NK-92 treated with Interleukin-12 subunit alpha and Interleukin-12 subunit beta, amount 100 ng/mL, for 24 hours (cell line): Measurements from ENCODE around the gene RETSAT.
"Not testable (repeated sequence)": the region's sequence is repeated elsewhere in the genome, so short reads cannot be mapped to it uniquely, and the experiment has no call there.

ENCODE experiments used
- DNase-seq: peaks from one replicate; lab custom pipeline; 2025; lab: John Stamatoyannopoulos, UW

The RETSAT gene

GRCh38 chr2:85354286-85355072 lies at the start of gene RETSAT, which contains the start of gene ELMOD3:
TSS of gene RETSAT (minus strand) at chr2:85354528. CDS start at chr2:85354507, 21 bp downstream.
TSS of gene ELMOD3 (plus strand) at chr2:85354769. CDS start at chr2:85357199, 2,430 bp downstream.
- peak; percentile 98 for DNase-seq

DNA sequence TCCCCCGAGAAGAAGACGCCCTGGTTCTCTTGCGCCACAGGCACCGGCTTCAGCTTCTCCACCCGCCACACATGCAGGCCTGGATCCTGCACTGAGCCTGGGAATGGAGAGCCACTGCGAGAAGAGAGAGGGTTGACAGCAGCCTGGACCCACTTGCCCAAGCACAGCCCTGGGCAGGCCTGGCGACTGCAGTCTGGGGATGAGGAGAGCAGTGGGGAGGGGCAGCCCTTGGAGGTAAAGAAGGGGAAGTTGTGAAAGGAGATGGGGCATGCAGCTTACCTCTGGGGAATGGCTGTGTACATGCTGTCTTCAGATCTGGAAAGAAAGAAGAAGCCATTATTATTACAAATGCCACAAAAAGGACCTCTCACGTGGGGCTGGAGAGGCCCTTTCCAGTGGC lies 47.5 kb upstream of the RETSAT start:
- DNase-seq = no peak

- DNase-seq = no peak
Observed at GRCh38 chr2:85401464-85401805, 47.1 kb upstream of the RETSAT start.

GRCh38 chr2:85400541-85401463 lies 46.5 kb upstream of the RETSAT start:
- no peak for DNase-seq

GRCh38 chr2:85400023-85400422 lies 45.7 kb upstream of the RETSAT start:
- no peak for DNase-seq

DNA sequence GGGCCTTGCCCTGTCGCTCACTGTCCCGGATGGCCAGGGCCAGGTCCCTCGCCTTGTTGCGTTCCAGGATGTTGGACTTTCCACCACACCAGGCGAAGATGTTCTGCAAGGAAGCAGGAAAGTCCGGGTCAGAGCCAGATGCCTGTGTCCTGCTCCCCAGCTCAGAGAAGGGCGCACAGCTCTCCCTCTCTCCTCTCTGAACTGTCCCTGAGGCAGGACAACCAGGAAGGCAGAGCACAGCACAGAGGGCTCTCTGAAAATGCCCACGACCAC lies 44.8 kb upstream of the RETSAT start:
- no peak for DNase-seq

DNA sequence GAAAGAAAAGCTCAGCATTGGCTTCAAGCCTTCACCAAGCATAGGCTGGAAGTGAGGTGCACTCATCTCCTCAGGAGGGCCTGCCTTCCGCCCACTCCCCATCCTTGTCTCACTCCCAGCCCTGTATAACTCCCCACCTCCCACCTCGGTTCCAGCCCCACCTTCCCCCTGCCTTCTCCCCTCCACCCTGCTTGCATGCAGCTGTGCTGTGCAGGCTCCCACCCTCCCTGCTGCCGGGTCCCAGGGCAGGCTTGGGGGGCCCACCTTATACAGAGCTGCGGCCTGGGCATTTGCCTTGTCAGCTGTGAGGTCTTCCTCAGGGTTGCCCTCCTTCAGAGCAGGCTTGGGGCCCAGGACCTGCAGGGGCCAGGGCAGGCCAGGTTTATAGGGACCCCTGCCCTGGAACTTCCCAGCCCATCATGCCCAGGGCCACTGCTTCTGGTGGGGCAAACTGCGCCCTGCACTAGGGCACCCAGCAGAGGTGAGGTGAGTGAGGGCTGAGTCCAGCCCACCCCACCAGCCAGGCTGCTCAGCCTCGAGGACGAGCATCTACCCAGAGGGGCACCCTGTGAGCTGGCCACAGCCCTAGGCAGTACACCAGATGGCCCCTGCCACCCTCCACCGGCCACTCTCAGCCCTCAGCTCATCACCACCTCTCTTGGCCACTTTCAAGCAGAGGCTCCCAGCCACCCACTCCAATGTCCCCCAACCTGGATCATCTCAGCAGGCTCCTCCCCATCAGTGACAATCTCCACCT lies 44.3 kb upstream of the RETSAT start:
- no peak for DNase-seq

- DNase-seq = no peak
Observed at GRCh38 chr2:85397925-85398331, 43.6 kb upstream of the RETSAT start.

DNA sequence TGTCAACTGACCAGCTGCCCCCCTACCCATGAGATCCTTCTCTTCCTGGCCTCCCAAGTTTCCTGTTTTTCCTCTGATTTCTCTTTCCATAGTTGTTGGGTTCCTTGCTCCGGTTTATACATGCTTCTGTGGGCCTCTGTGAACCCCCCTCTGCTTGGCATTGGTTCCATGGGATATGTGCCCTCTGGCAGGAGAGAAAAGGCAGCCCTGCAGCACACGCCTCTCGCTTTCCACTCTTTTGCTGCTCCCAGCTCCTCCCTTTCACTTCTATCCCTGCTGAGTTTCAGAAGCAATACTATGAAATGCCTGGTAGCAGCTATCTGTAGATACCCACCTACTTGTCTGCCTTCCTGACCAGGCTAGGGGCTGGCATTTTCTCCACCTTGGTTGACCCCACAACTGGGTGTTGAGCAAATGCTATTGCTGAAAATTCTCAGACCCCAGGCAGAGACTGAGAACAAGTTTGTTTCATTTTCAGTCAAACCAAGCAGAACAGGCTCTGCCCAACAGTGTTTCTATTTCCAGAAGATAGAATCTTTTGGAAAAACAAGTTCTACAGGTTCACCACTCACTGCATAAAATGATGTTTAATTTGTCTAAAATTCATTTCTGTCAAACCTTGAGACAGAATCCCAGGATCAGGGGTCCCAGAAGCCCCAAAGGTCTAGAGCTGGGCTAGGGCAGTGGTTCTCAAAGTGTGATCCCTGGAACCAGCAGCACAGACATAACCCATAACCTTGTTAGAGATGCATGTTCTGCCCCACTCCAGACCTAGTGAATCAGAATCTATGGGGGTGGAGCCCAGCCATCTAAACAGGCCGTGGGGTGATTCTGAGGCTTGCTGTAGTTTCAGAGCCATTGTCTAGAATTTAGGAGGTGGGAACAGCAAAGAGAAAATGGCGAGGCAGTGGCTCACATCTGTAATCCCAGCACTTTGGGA lies 42.5 kb upstream of the RETSAT start:
- no peak for DNase-seq

- no peak for DNase-seq
Observed at GRCh38 chr2:85395912-85396475, 41.7 kb upstream of the RETSAT start.

DNA sequence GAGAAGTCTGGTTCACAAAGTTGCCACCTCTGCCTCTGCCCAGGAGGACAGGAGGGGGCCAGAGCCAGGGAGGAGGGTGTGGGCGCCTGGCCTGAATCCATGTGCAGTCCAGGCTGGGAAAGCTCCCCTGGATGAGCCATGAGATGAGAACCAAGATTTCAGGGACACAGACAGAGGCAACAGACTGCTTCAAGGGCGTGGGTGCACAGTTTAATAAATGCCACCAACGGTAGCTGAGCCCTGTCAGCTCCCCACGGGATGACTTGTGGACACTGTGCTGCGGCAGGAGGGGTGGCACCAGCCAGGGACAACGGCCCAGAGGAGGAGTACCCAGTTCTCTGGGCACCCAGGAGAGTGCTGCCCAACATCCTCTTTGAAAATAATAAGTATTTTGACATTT lies 40.6 kb upstream of the RETSAT start:
- DNase-seq = no peak

GRCh38 chr2:85394261-85394681 lies 39.9 kb upstream of the RETSAT start:
- no peak for DNase-seq

DNA sequence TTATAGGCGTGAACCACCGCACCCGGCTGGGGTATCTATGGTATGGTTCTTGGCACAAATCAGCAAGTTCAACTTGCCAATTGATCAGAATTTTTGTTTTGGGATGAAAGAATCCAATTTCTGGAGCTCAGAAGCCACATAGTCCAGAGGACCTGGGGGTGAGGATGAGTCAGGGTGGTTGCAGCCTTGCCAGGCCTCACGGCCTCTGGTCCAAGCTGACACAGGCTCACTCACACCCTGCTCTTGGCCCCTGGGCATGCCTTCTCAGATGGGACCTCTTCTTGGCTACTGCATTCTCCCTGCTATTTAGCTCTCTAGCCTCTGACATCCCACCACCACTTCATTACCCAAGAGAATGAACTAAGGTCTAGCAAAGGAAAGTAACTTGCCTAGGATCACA lies 39.5 kb upstream of the RETSAT start:
- DNase-seq = no peak

- DNase-seq = peak; percentile 22
Observed at GRCh38 chr2:85390941-85391669, 36.8 kb upstream of the RETSAT start.

- no peak for DNase-seq
Observed at GRCh38 chr2:85388878-85389538, 34.7 kb upstream of the RETSAT start.

GRCh38 chr2:85387754-85388153 lies 33.4 kb upstream of the RETSAT start:
- DNase-seq = no peak

DNA sequence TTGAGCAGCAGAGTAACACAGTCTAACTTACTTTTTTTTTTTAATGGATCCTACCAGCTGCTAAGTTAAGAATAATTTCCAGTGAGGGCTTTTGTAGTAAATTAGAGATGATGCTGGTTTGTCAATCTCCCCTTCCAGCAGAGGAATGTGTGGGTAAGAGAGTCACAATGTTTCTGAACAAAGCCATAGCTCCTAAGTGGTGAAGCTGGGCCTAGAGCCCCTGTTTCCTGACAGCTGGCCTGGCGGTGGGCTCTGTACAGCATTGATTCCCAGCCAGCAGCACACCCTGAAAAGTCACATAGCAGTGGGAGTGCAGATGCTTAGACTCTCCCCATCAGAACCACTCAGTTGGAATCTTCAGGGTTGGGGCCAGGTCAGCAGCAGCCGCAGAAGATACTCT lies 31.4 kb upstream of the RETSAT start:
- DNase-seq = no peak

GRCh38 chr2:85383850-85384249 lies 29.5 kb upstream of the RETSAT start:
- no peak for DNase-seq

DNA sequence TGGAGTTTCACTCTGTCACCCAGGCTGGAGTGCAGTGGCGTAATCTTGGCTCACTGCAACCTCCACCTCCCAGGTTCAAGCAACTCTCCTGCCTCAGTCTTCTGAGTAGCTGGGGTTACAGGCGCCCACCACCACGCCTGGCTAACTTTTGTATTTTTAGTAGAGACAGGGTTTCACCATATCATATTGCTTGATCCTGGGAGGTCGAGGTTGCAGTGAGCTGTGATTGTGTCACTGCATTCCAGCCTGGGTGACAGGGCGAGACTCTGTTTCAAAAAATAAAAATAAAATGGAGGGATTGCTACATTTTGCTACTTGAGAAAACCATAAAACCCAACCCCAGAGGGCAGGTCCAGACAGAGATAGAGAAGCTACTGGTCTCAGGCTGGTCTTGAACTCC lies 28.8 kb upstream of the RETSAT start:
- DNase-seq = not testable (repeated sequence)

DNA sequence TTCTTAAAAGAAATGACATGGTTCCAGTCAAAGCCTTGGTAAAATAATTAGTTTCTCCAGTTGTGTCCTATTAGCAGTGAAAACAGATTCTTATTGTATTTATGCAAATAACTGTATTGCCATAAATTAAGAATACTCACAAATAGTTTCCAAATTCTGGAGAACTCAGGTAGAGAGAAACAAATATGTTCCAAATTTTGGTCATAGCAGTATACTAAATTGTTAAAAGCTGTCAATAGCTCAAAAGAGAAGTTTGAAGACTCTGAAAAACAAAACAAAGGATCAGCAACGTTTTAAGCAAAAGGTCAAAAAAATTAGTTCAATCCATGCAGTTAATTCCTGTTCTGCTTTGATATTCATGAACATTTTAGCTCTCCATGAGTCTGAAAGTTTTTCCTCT lies 25.7 kb upstream of the RETSAT start:
- DNase-seq = no peak
